GM18507 (cell line): ENCODE results near the gene PGRMC1.
"Not testable (repeated sequence)": the region's sequence is repeated elsewhere in the genome, so short reads cannot be mapped to it uniquely, and the experiment has no call there.

Experiments
- DNase-seq: peaks from one replicate; pipeline ENCODE4 v3.0.0; 2011; ENCODE audit warnings: low read depth; ENCODE audit not compliant: insufficient read length; ENCODE audit errors: extremely low spot score
- FAIRE-seq: peaks from 2 replicates; lab custom pipeline; 2011; peaks lifted over from hg19 to GRCh38; lab: Jason Lieb, UNC

Gene PGRMC1

GRCh38 chrX:119235872-119236622, at the start of gene PGRMC1:
PGRMC1 (plus strand) TSS chrX:119236285; CDS start chrX:119236364, 79 bp downstream.
- DNase-seq (peak; percentile 66), FAIRE-seq (peak; percentile 89)

GRCh38 chrX:119186763-119187162, 49.3 kb upstream of the PGRMC1 start:
- DNase-seq = no peak

GRCh38 chrX:119187298-119187697, 48.8 kb upstream of the PGRMC1 start:
- DNase-seq (no peak), FAIRE-seq (no peak)

More at GRCh38 chrX:119186763-119187162, 49.3 kb upstream of the PGRMC1 start:
- no peak for FAIRE-seq

- DNase-seq (no peak), FAIRE-seq (no peak)
Observed at GRCh38 chrX:119189115-119189514, 47.0 kb upstream of the PGRMC1 start.

- DNase-seq (no peak), FAIRE-seq (no peak)
Observed at GRCh38 chrX:119189595-119189994, 46.5 kb upstream of the PGRMC1 start.

GRCh38 chrX:119190091-119190681, 45.9 kb upstream of the PGRMC1 start:
- no peak for FAIRE-seq
- DNase-seq = no peak

GRCh38 chrX:119190831-119191230, 45.3 kb upstream of the PGRMC1 start:
- FAIRE-seq (no peak), DNase-seq (no peak)

GRCh38 chrX:119194621-119195020, 41.5 kb upstream of the PGRMC1 start:
- FAIRE-seq = no peak
- no peak for DNase-seq

- no peak for DNase-seq
- FAIRE-seq = no peak
Observed at GRCh38 chrX:119201570-119201969, 34.5 kb upstream of the PGRMC1 start.

GRCh38 chrX:119206203-119206602, 29.9 kb upstream of the PGRMC1 start:
- DNase-seq = no peak
- FAIRE-seq = no peak

- not testable (repeated sequence) for DNase-seq, FAIRE-seq
Observed at GRCh38 chrX:119207483-119207882, 28.6 kb upstream of the PGRMC1 start.

- FAIRE-seq (no peak), DNase-seq (no peak)
Observed at GRCh38 chrX:119208401-119209057, 27.6 kb upstream of the PGRMC1 start.

- FAIRE-seq = not testable (repeated sequence)
Observed at GRCh38 chrX:119210931-119211648, 25.0 kb upstream of the PGRMC1 start.

GRCh38 chrX:119211649-119212014, 24.5 kb upstream of the PGRMC1 start:
- FAIRE-seq = no peak
- DNase-seq = no peak

More at GRCh38 chrX:119210931-119211648, 25.0 kb upstream of the PGRMC1 start:
- DNase-seq = not testable (repeated sequence)

GRCh38 chrX:119218198-119218597, 17.9 kb upstream of the PGRMC1 start:
- no peak for DNase-seq
- peak; percentile 52 for FAIRE-seq

GRCh38 chrX:119222932-119223331, 13.2 kb upstream of the PGRMC1 start:
- FAIRE-seq = no peak

GRCh38 chrX:119223783-119224182, 12.3 kb upstream of the PGRMC1 start:
- no peak for FAIRE-seq
- DNase-seq = no peak

More at GRCh38 chrX:119222932-119223331, 13.2 kb upstream of the PGRMC1 start:
- DNase-seq = no peak

GRCh38 chrX:119226446-119226845, 9.6 kb upstream of the PGRMC1 start:
- FAIRE-seq (no peak), DNase-seq (no peak)

- FAIRE-seq (no peak), DNase-seq (no peak)
Observed at GRCh38 chrX:119228512-119229252, 7.4 kb upstream of the PGRMC1 start.
